Activated naive CD4-positive, alpha-beta T cell treated with anti-CD3 and anti-CD28 coated beads for 36 hours (primary cell): ENCODE measurements around the gene LAYN. TPM values are rescaled to one million over a fixed set of nuclear protein-coding genes. Genes with fewer than 3 reads are reported as not detected.

Source experiments
- CTCF ChIA-PET: fragments of 350-600 bp; sonication (Branson Sonifier 250); formaldehyde crosslinking; loops from one replicate; lab custom pipeline; 2021; ENCODE audit warnings: antibody characterized with exemption; lab: Charles Lee
- DNase-seq: peaks from one replicate; pipeline ENCODE4 v3.0.0-alpha.2; 2020
- H3K27ac Mint-ChIP-seq: one replicate; pipeline ENCODE4 v1.8.0; 2021; ENCODE audit warnings: mild to moderate bottlenecking, mixed read lengths
- H3K27me3 Mint-ChIP-seq: one replicate; pipeline ENCODE4 v1.8.0; 2021; ENCODE audit warnings: low read depth, mixed read lengths
- H3K36me3 Mint-ChIP-seq: one replicate; pipeline ENCODE4 v1.8.0; 2021; ENCODE audit warnings: low read depth, mixed read lengths
- H3K4me1 Mint-ChIP-seq: one replicate; pipeline ENCODE4 v1.8.0; 2021; ENCODE audit warnings: low read depth, mixed read lengths
- H3K4me3 Mint-ChIP-seq: one replicate; pipeline ENCODE4 v1.8.0; 2021; ENCODE audit warnings: mild to moderate bottlenecking, moderate library complexity, mixed read lengths
- H3K9me3 Mint-ChIP-seq: one replicate; pipeline ENCODE4 v1.8.0; 2021; ENCODE audit warnings: mixed read lengths
- intact Hi-C: fragments of 100-400 bp; cut with micrococcal nuclease; formaldehyde crosslinking; loops from one replicate; pipeline ENCODE4 v1.15.1; 2023
- total RNA-seq, 2 experiments: library from RNA; stranded (reverse); gene quantifications; one replicate each; pipeline ENCODE4 v1.2.3, GENCODE V29; 2021

The LAYN gene
- total RNA-seq, 2 experiments from 2014 or later = 3.5 to 4.1 TPM

DNA sequence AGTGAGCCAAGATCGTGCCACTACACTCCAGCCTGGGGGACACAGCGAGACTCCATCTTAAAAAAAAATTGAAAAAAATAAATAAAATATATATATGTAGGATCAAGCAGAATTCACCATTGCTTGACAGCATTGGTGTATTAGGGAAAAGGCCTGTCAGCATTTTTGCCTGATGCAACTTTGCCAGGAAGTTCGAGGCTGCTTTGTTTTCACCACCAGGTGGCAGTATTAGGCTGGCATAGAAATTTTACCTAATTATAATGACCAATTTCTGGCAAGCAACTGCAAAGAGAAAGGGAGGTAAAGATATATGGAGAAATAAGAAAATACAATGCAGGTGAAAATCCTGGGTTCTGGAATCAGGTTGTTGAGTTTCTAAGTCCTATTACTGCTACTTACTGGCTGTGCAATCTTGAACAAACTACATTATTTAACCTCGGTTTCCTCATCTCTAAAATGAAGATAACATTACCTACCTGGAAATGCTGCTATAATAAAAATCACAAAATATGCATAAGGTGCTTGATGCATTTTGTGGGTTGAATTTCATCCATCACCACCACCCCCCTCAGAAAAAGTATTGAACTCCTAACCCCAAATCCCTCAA, 24.7 kb downstream of the LAYN start:
- no peaks in the 10 kb centered on the region for H3K36me3 Mint-ChIP-seq
- CTCF ChIA-PET = interaction anchor here (0.7 to 5.1 kb wide), 9 partner anchors 20 to 452 kb away, joined by 3 to 22 read pairs (median 4); no protein-coding TSS in a partner anchor
- no peak overlapping the region for H3K4me3 Mint-ChIP-seq
- no peak overlapping the region for H3K27ac Mint-ChIP-seq
- intact Hi-C loops = loop anchor here (1.0 to 10.0 kb wide), 8 partner anchors 22 to 717 kb away; partner anchors contain the start of genes BCO2 and SIK2
- DNase-seq = peak; percentile 83
- peaks cover 2% of the 10 kb centered on the region for H3K27me3 Mint-ChIP-seq
- H3K9me3 Mint-ChIP-seq = no peaks in the 10 kb centered on the region
- H3K4me1 Mint-ChIP-seq = no peaks in the 10 kb centered on the region

- H3K36me3 Mint-ChIP-seq = no peaks in the 10 kb centered on the region
- peaks cover 2% of the 10 kb centered on the region for H3K27me3 Mint-ChIP-seq
- CTCF ChIA-PET = interaction anchor here (0.6 to 2.0 kb wide), 14 partner anchors 11 to 279 kb away, joined by 3 to 15 read pairs (median 4); no protein-coding TSS in a partner anchor
- no peak overlapping the region for H3K27ac Mint-ChIP-seq
- no peak for DNase-seq
- no peak overlapping the region for H3K4me3 Mint-ChIP-seq
- intact Hi-C loops = loop anchor here (5.0 to 10.0 kb wide), 3 partner anchors 418 to 716 kb away; partner anchors contain the start of gene BCO2
- no peaks in the 10 kb centered on the region for H3K9me3 Mint-ChIP-seq
- H3K4me1 Mint-ChIP-seq = no peaks in the 10 kb centered on the region
Observed at GRCh38 chr11:111566324-111566723, 25.8 kb downstream of the LAYN start.

GRCh38 chr11:111569476-111569875, 29.0 kb downstream of the LAYN start:
- no peak overlapping the region for H3K27ac Mint-ChIP-seq
- no peak for DNase-seq
- no peaks in the 10 kb centered on the region for H3K4me1 Mint-ChIP-seq
- no peaks in the 10 kb centered on the region for H3K36me3 Mint-ChIP-seq
- intact Hi-C loops = loop anchor here (5.0 to 10.0 kb wide), 3 partner anchors 415 to 713 kb away; partner anchors contain the start of gene BCO2
- no peak overlapping the region for H3K4me3 Mint-ChIP-seq
- no peaks in the 10 kb centered on the region for H3K27me3 Mint-ChIP-seq
- H3K9me3 Mint-ChIP-seq = no peaks in the 10 kb centered on the region
- CTCF ChIA-PET = no interaction called here

DNA sequence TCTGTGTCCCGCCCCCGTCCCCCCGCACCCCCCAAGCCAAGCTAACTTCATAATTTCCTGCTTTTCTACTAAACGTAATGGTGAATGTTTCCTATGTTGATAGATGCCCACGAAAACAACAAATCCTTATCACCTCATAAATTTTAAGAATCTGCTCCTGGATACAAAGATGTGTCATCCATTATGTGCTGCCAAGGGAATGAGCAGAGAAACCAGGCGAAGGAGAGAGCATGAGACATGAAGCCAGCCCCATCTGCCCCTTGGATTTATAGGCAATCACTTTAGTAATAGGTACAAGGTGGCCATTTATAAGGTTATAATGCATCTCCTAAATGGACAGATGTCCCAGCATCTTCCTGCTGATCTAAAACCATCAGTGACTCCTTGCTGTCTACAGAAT, 30.3 kb downstream of the LAYN start:
- Mint-ChIP-seq H3K9me3 (no peaks in the 10 kb centered on the region), H3K27ac (no peak overlapping the region), H3K4me3 (no peak overlapping the region), H3K36me3 (no peaks in the 10 kb centered on the region), H3K27me3 (no peaks in the 10 kb centered on the region), H3K4me1 (no peaks in the 10 kb centered on the region)
- CTCF ChIA-PET = interaction anchor here (0.6 kb wide), 1 partner anchor 329 kb away, joined by 6 read pairs; no protein-coding TSS in a partner anchor
- DNase-seq = no peak
- intact Hi-C loops = no loop called here

DNA sequence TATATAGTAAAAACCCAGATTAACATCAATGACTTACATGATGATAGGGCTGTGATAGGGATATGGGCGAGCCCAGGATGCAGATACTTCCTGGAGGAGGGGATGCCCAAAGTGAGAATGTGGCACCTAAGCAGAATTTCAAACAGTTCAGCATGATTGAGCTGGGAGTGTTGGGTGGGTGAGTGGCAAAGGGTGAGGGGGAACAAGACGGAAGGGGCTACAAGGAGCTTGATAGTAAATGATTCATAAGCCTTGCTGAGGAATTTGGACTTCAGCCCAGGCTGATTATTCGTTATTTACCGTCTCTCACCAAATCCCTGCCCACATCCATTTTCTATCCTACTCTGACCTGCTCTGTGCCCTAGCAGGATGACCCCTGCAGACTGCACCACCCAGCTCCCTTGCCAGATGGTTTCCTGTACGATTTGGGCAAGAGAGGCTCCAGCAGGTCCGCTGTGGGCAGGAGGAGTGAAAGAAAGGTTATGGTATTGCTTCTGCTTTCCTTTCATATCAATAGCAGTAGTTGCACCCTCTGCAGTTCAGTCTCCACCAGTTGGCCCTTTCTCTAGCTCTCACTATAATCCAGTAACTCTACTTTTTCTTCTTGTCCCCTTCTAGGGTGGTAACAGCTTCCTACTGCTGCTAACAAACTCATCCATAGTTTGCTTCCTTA, 31.4 kb downstream of the LAYN start:
- no peak overlapping the region for H3K4me3 Mint-ChIP-seq
- H3K27me3 Mint-ChIP-seq = no peaks in the 10 kb centered on the region
- no peak for DNase-seq
- intact Hi-C loops = no loop called here
- H3K4me1 Mint-ChIP-seq = no peaks in the 10 kb centered on the region
- no peak overlapping the region for H3K27ac Mint-ChIP-seq
- CTCF ChIA-PET = interaction anchor here (0.9 to 1.3 kb wide), 2 partner anchors 12 to 15 kb away, joined by 4 to 5 read pairs; no protein-coding TSS in a partner anchor
- H3K36me3 Mint-ChIP-seq = no peaks in the 10 kb centered on the region
- H3K9me3 Mint-ChIP-seq = no peaks in the 10 kb centered on the region

DNA sequence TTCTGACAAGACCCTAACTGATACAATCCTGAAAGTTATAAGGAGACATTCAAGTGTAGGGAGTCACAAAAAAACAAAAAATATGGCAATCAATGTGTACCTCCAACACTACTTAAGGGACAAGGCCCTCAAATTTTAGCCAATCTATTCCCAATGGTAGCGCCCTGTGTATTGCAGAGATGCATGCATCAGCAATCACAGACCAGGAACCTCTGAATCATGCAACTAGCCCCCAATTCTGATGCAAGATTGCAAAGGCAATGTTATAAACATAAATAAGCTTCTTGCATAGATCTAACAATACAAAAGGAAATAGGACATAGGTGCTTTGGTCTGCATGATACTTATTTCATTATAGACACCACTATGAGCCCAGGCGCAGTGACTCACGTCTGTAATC, 32.1 kb downstream of the LAYN start:
- CTCF ChIA-PET = interaction anchor here (0.9 to 1.3 kb wide), 2 partner anchors 11 to 15 kb away, joined by 4 to 5 read pairs; no protein-coding TSS in a partner anchor
- H3K4me3 Mint-ChIP-seq = no peak overlapping the region
- no peaks in the 10 kb centered on the region for H3K4me1 Mint-ChIP-seq
- no peaks in the 10 kb centered on the region for H3K9me3 Mint-ChIP-seq
- no peak overlapping the region for H3K27ac Mint-ChIP-seq
- H3K36me3 Mint-ChIP-seq = no peaks in the 10 kb centered on the region
- no peaks in the 10 kb centered on the region for H3K27me3 Mint-ChIP-seq
- no peak for DNase-seq
- intact Hi-C loops = no loop called here

DNA sequence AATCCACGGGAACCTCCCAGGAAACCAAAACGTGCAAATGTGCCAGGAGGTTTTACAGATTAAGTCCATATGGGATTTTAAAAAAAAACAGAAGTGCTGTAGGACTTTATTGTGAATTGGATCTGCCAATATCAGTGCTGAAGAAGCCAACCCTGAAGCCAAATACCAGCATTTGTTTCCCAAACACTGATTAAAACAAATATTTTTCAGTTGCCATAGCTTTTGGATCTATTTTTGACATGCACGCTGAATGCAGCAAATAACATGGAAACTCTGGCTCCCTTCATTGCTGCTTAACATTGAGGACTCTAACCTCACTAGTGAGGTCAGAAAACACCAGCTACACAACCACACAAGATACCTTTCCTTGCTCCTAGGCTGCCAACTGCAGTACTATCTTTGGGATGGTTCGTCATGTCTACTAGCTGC, 33.3 kb downstream of the LAYN start:
- Mint-ChIP-seq H3K27ac (no peak overlapping the region), H3K4me3 (no peak overlapping the region), H3K36me3 (no peaks in the 10 kb centered on the region), H3K4me1 (no peaks in the 10 kb centered on the region), H3K9me3 (no peaks in the 10 kb centered on the region), H3K27me3 (no peaks in the 10 kb centered on the region)
- CTCF ChIA-PET = interaction anchor here (1.1 kb wide), 2 partner anchors 202 to 239 kb away, joined by 3 to 4 read pairs; no protein-coding TSS in a partner anchor
- intact Hi-C loops = no loop called here
- DNase-seq = no peak

DNA sequence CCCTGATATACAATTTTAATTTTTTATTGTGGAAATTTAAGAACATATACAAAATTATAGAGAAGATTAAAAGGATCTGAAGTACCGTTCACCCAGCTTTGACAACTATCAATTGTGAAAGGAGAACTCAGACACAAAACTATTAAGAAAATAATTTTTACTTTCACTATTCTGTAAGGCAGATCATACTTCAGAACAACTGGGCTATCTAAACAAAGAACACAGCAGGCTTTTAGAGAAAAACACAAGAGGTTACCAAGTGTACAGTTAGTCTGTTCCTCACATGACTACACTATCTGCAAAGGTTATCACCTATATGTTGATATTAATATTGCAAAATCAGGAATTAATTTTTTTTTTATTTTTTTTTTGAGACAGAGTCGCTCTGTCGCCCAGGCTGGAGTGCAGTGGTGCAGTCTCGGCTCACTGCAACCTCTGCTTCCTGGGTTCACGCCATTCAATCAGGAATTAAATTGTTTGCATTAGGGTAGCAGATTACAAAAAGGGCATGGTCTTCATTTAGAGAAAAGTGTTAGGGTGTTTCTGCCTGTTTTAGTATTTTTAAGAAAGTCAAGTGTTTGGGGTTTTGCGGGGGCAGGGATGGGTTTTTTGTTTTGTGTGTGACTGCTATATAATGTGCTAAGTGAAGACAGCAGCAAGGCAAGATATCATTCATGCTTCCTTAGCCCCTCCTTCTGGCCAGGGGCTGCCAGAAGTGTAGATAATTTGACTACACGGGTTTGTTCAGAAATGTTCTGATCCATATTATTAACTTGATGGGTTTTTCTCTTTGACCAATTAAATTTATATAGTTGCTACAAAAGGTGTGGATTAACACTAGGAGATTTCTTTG, 34.1 kb downstream of the LAYN start:
- H3K4me1 Mint-ChIP-seq = no peaks in the 10 kb centered on the region
- H3K9me3 Mint-ChIP-seq = no peaks in the 10 kb centered on the region
- no peaks in the 10 kb centered on the region for H3K27me3 Mint-ChIP-seq
- CTCF ChIA-PET = interaction anchor here (1.1 kb wide), 2 partner anchors 201 to 238 kb away, joined by 3 to 4 read pairs; no protein-coding TSS in a partner anchor
- H3K27ac Mint-ChIP-seq = no peak overlapping the region
- intact Hi-C loops = loop anchor here (1.0 kb wide), 1 partner anchor 120 kb away; no protein-coding TSS in a partner anchor
- peak; percentile 12 for DNase-seq
- peak overlapping the region; percentile 30 for H3K4me3 Mint-ChIP-seq
- H3K36me3 Mint-ChIP-seq = no peaks in the 10 kb centered on the region

DNA sequence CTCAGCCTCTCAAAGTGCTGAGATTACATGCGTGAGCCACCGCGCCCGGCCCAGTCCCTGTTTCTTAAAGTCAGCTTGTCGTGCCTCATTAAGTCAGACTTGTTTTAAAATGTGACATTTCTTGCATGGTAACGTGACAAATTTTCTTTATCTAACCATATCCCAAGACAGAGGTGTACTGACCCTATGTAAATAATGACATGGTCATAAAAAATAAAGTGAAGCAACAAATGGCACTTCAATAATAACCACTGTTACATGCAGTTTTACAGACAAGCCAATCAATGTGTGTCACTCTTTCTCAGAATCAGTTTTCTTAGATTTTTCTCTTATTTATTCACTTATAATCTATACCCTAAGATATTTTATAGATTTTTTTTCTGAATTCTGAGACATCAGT, 35.2 kb downstream of the LAYN start:
- CTCF ChIA-PET = interaction anchor here (0.6 kb wide), 1 partner anchor 299 kb away, joined by 4 read pairs; no protein-coding TSS in a partner anchor
- no peak overlapping the region for H3K4me3 Mint-ChIP-seq
- no peak for DNase-seq
- intact Hi-C loops = loop anchor here (1.0 kb wide), 1 partner anchor 121 kb away; no protein-coding TSS in a partner anchor
- no peaks in the 10 kb centered on the region for H3K27me3 Mint-ChIP-seq
- H3K9me3 Mint-ChIP-seq = no peaks in the 10 kb centered on the region
- no peak overlapping the region for H3K27ac Mint-ChIP-seq
- H3K36me3 Mint-ChIP-seq = no peaks in the 10 kb centered on the region
- H3K4me1 Mint-ChIP-seq = peaks cover under 1% of the 10 kb centered on the region

DNA sequence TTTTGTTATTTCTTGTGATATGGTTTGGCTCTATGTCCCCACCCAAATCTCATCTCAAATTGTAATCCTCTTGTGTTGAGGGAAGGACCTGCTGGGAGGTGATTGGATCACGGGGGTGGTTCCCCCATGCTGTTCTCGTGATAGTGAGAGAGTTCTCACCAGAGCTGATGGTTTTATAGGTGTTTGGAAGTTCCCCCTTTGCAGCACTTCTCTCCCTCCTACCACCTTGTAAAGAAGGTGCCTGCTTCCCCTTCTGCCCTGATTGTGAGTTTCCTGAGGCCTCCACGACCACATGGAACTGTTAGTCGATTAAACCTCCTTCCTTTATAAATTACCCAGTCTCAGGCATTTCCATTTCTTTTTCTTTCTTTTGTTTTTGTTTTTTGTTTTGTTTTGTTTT, 37.3 kb downstream of the LAYN start:
- Mint-ChIP-seq H3K27me3 (no peaks in the 10 kb centered on the region), H3K27ac (no peak overlapping the region), H3K4me1 (peaks cover 3% of the 10 kb centered on the region), H3K9me3 (no peaks in the 10 kb centered on the region), H3K4me3 (no peak overlapping the region), H3K36me3 (no peaks in the 10 kb centered on the region)
- DNase-seq = no peak
- CTCF ChIA-PET = interaction anchor here (0.9 to 1.8 kb wide), 2 partner anchors 11 to 122 kb away, joined by 4 to 6 read pairs; no protein-coding TSS in a partner anchor
- intact Hi-C loops = no loop called here

GRCh38 chr11:111581341-111581740, 40.8 kb downstream of the LAYN start:
- Mint-ChIP-seq H3K27ac (no peak overlapping the region), H3K9me3 (no peaks in the 10 kb centered on the region), H3K4me3 (no peak overlapping the region), H3K27me3 (peaks cover 2% of the 10 kb centered on the region), H3K4me1 (peaks cover 3% of the 10 kb centered on the region), H3K36me3 (no peaks in the 10 kb centered on the region)
- CTCF ChIA-PET = no interaction called here
- DNase-seq = no peak
- intact Hi-C loops = no loop called here
